ENCODE results near the gene CDH4.

- TF ChIP-seq MZF1 (tag by site-specific recombination; IDR thresholded peaks at IDR 0.05; ENCODE audit: borderline replicate concordance) (no peak), ZNF341 (tag by site-specific recombination; IDR thresholded peaks at IDR 0.05; ENCODE audit: low read depth) (no peak), ZNF223 (tag by site-specific recombination; IDR thresholded peaks at IDR 0.05) (no peak), CTCF (tag by site-specific recombination; IDR thresholded peaks at IDR 0.05) (no peak), ZFP41 (tag by site-specific recombination; IDR thresholded peaks at IDR 0.05; ENCODE audit: borderline replicate concordance) (no peak), PBX3 (CRISPR knock-in tag; IDR thresholded peaks at IDR 0.05) (no peak), TRIM28 (IDR thresholded peaks at IDR 0.05; ENCODE audit: borderline replicate concordance, low read length) (no peak), REPIN1 (tag by site-specific recombination; IDR thresholded peaks at IDR 0.05; ENCODE audit: low read depth) (no peak), ZNF324 (tag by site-specific recombination; IDR thresholded peaks at IDR 0.05) (no peak)
- TF ChIP-seq, protein P1, sequence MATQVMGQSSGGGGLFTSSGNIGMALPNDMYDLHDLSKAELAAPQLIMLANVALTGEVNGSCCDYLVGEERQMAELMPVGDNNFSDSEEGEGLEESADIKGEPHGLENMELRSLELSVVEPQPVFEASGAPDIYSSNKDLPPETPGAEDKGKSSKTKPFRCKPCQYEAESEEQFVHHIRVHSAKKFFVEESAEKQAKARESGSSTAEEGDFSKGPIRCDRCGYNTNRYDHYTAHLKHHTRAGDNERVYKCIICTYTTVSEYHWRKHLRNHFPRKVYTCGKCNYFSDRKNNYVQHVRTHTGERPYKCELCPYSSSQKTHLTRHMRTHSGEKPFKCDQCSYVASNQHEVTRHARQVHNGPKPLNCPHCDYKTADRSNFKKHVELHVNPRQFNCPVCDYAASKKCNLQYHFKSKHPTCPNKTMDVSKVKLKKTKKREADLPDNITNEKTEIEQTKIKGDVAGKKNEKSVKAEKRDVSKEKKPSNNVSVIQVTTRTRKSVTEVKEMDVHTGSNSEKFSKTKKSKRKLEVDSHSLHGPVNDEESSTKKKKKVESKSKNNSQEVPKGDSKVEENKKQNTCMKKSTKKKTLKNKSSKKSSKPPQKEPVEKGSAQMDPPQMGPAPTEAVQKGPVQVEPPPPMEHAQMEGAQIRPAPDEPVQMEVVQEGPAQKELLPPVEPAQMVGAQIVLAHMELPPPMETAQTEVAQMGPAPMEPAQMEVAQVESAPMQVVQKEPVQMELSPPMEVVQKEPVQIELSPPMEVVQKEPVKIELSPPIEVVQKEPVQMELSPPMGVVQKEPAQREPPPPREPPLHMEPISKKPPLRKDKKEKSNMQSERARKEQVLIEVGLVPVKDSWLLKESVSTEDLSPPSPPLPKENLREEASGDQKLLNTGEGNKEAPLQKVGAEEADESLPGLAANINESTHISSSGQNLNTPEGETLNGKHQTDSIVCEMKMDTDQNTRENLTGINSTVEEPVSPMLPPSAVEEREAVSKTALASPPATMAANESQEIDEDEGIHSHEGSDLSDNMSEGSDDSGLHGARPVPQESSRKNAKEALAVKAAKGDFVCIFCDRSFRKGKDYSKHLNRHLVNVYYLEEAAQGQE (tag by site-specific recombination; IDR thresholded peaks at IDR 0.05): no peak
Measured at GRCh38 chr20:61829526-61829925, 577.5 kb downstream of the CDH4 start.
